Activated naive CD8-positive, alpha-beta T cell (primary cell): Measurements from ENCODE around the gene IGIP.

Experiments used
- H3K27ac Mint-ChIP-seq: one replicate; pipeline ENCODE4 v1.8.0; 2021; ENCODE audit warnings: mixed read lengths
- H3K27me3 Mint-ChIP-seq: one replicate; pipeline ENCODE4 v1.8.0; 2021; ENCODE audit warnings: mixed read lengths
- H3K36me3 Mint-ChIP-seq: one replicate; pipeline ENCODE4 v1.8.0; 2021; ENCODE audit warnings: mixed read lengths
- H3K4me1 Mint-ChIP-seq: one replicate; pipeline ENCODE4 v1.8.0; 2021; ENCODE audit warnings: low read depth, mixed read lengths
- H3K4me3 Mint-ChIP-seq: one replicate; pipeline ENCODE4 v1.8.0; 2021; ENCODE audit warnings: mild to moderate bottlenecking, mixed read lengths
- H3K9me3 Mint-ChIP-seq: one replicate; pipeline ENCODE4 v1.8.0; 2021; ENCODE audit warnings: low read depth, mixed read lengths

Gene IGIP

DNA sequence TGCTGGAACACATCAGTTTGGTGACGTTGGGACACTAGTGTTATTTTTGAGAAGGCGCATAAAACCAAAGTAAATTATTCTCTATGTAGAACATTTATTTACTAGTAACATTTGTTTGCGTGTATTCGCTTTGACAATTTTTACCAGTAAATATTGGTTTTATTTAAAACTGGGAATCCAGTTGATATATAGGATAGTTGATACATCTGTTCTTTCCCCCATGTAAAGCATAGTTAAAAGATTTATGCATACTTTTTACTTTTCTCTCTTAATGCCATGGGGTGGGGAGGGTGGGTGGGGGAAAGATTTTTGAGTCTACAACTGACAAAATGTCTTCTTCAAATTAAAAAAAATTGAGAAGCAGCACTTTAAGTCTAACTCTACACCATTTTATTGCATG, at the start of gene IGIP:
TSS of gene IGIP (plus strand) at position 301 of the 400 bp plus-strand sequence. CDS start 2,540 bp downstream, outside the sequence.
- no peak within 1 kb of the TSS for H3K4me3 Mint-ChIP-seq
- H3K9me3 Mint-ChIP-seq, result no peaks in the 10 kb centered on the region
- H3K27me3 Mint-ChIP-seq, result no peaks in the 10 kb centered on the region
- no peaks in the 10 kb centered on the region for H3K36me3 Mint-ChIP-seq
- H3K27ac Mint-ChIP-seq, result no peak within 1 kb of the TSS
- peaks cover 52% of the 10 kb centered on the region for H3K4me1 Mint-ChIP-seq

- no peaks in the 10 kb centered on the region for H3K9me3 Mint-ChIP-seq
- no peaks in the 10 kb centered on the region for H3K4me1 Mint-ChIP-seq
- no peak overlapping the region for H3K27ac Mint-ChIP-seq
- H3K36me3 Mint-ChIP-seq, result no peaks in the 10 kb centered on the region
- peaks cover 20% of the 10 kb centered on the region for H3K27me3 Mint-ChIP-seq
- H3K4me3 Mint-ChIP-seq, result no peak overlapping the region
Observed at GRCh38 chr5:140076142-140076541, 49.6 kb upstream of the IGIP start.

- no peaks in the 10 kb centered on the region for H3K9me3 Mint-ChIP-seq
- H3K27me3 Mint-ChIP-seq, result peaks cover 20% of the 10 kb centered on the region
- no peak overlapping the region for H3K27ac Mint-ChIP-seq
- H3K36me3 Mint-ChIP-seq, result no peaks in the 10 kb centered on the region
- no peak overlapping the region for H3K4me3 Mint-ChIP-seq
- H3K4me1 Mint-ChIP-seq, result no peaks in the 10 kb centered on the region
Observed at GRCh38 chr5:140076788-140077187, 48.9 kb upstream of the IGIP start.

DNA sequence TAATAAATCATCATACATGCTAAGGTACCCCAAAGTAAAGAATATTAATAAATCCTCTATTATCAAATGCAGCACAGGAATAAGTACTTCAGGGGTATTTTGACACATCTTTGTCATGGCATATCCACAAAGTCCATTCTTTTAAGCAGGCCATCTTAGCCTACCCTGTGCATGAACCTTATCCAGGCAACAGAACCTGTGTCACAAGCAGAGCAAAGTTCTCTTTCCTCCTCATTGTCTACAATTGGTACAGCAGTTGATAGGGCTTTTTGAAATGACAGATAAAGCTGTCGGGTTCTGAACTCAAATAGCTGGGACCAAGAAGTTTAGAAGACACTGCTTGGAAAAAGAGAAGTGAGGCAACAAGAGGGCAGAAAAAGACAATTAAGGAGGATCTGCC, 42.6 kb upstream of the IGIP start:
- Mint-ChIP-seq H3K4me3 (no peak overlapping the region), H3K27me3 (peaks cover 13% of the 10 kb centered on the region), H3K9me3 (no peaks in the 10 kb centered on the region), H3K36me3 (no peaks in the 10 kb centered on the region), H3K27ac (no peak overlapping the region), H3K4me1 (no peaks in the 10 kb centered on the region)

DNA sequence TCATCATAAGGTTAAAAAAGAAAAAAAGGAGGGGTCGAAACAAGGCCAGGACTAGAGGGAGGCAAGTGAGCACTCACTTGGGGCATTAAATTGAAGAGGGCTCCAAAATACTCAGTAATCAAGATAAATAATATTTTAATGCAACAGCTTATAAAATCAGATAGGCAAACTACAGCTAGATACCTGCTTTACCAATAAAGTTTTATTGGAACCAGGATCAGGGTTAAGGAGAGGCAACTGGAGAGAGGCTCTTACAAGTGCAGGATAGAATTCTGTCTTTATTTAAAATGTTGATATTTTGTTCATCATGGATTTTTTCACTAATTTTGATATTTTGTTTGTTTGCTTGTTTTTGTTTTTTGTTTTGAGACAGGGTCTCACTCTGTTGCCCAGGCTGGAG, 42.1 kb upstream of the IGIP start:
- H3K4me3 Mint-ChIP-seq, result no peak overlapping the region
- H3K27ac Mint-ChIP-seq, result no peak overlapping the region
- H3K4me1 Mint-ChIP-seq, result no peaks in the 10 kb centered on the region
- H3K36me3 Mint-ChIP-seq, result no peaks in the 10 kb centered on the region
- no peaks in the 10 kb centered on the region for H3K9me3 Mint-ChIP-seq
- H3K27me3 Mint-ChIP-seq, result peaks cover 13% of the 10 kb centered on the region

DNA sequence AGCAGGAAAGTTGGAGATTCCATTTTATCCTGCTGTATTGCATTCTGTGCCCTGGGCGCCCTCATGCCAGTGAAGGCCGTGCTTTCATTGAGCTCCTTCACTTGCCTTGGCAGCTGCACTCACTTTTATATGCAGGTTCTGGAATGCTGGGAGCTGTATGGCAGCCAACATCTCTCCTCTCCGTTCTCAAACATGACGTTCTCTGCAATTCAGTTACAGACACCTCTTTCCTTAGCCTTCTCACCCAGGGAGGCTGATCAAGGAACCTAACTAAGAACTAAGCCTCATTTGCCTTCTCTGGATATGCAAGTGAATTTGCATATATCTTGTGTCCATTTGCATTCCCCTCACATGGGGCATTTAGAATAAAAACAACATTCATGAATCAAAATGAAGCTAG, 41.2 kb upstream of the IGIP start:
- Mint-ChIP-seq H3K4me3 (no peak overlapping the region), H3K27me3 (peaks cover 9% of the 10 kb centered on the region), H3K4me1 (no peaks in the 10 kb centered on the region), H3K27ac (no peak overlapping the region), H3K36me3 (peaks cover 6% of the 10 kb centered on the region), H3K9me3 (peaks cover 5% of the 10 kb centered on the region)

DNA sequence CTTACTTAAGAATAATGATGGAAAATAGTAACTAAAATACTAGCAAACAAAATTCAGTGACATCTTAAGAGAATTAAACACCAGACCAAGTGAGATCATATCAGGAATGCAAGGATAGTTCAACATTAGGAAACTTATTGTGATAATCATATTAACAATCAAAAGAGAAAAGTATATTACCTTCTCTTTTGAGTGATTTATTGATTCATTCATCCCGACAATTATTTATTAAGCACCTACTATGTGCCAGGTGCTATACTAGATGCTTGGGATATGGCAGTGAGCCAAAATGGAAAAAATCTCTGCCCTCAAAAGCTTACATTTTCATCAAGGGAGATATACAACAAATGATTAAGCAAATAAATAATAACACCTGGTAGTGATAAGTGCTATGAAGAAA, 35.5 kb upstream of the IGIP start:
- Mint-ChIP-seq H3K4me1 (no peaks in the 10 kb centered on the region), H3K27me3 (peaks cover 9% of the 10 kb centered on the region), H3K4me3 (no peak overlapping the region), H3K36me3 (peaks cover 17% of the 10 kb centered on the region), H3K27ac (no peak overlapping the region), H3K9me3 (peaks cover 19% of the 10 kb centered on the region)

- H3K4me1 Mint-ChIP-seq, result no peaks in the 10 kb centered on the region
- peaks cover 19% of the 10 kb centered on the region for H3K9me3 Mint-ChIP-seq
- H3K27me3 Mint-ChIP-seq, result peaks cover 7% of the 10 kb centered on the region
- H3K4me3 Mint-ChIP-seq, result no peak overlapping the region
- H3K36me3 Mint-ChIP-seq, result peaks cover 17% of the 10 kb centered on the region
- no peak overlapping the region for H3K27ac Mint-ChIP-seq
Observed at GRCh38 chr5:140093179-140093578, 32.6 kb upstream of the IGIP start.

GRCh38 chr5:140093866-140094265, 31.9 kb upstream of the IGIP start:
- Mint-ChIP-seq H3K4me1 (no peaks in the 10 kb centered on the region), H3K27me3 (peaks cover 7% of the 10 kb centered on the region), H3K36me3 (peaks cover 17% of the 10 kb centered on the region), H3K9me3 (peaks cover 19% of the 10 kb centered on the region), H3K4me3 (no peak overlapping the region), H3K27ac (no peak overlapping the region)

- Mint-ChIP-seq H3K4me3 (no peak overlapping the region), H3K27ac (no peak overlapping the region), H3K9me3 (peaks cover 12% of the 10 kb centered on the region), H3K27me3 (peaks cover 6% of the 10 kb centered on the region), H3K4me1 (no peaks in the 10 kb centered on the region), H3K36me3 (peaks cover 8% of the 10 kb centered on the region)
Observed at GRCh38 chr5:140094889-140095288, 30.8 kb upstream of the IGIP start.

GRCh38 chr5:140101179-140101578, 24.6 kb upstream of the IGIP start:
- peaks cover 3% of the 10 kb centered on the region for H3K4me1 Mint-ChIP-seq
- no peaks in the 10 kb centered on the region for H3K9me3 Mint-ChIP-seq
- H3K27ac Mint-ChIP-seq, result no peak overlapping the region
- no peak overlapping the region for H3K4me3 Mint-ChIP-seq
- H3K36me3 Mint-ChIP-seq, result peaks cover 3% of the 10 kb centered on the region
- peaks cover 1% of the 10 kb centered on the region for H3K27me3 Mint-ChIP-seq

DNA sequence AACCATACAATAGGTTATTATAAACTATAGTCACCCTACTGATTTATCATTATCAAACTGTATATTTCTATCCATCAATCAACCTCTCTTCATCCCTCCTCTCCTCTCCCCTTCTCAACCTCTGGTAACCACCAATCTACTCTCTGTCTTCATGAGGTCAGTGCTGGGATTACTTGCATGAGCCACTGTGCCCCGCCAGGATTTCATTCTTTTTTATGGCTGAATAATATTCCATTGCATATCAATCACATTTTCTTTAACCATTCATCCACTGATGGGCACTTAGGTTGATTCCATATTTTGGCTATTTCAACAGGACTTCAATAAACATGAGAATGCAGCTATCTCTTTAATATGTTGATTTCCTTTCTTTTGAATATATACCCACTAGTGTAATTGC, 22.6 kb upstream of the IGIP start:
- Mint-ChIP-seq H3K9me3 (no peaks in the 10 kb centered on the region), H3K4me1 (peaks cover 16% of the 10 kb centered on the region), H3K27ac (no peak overlapping the region), H3K36me3 (peaks cover 3% of the 10 kb centered on the region), H3K4me3 (no peak overlapping the region), H3K27me3 (peaks cover 1% of the 10 kb centered on the region)

DNA sequence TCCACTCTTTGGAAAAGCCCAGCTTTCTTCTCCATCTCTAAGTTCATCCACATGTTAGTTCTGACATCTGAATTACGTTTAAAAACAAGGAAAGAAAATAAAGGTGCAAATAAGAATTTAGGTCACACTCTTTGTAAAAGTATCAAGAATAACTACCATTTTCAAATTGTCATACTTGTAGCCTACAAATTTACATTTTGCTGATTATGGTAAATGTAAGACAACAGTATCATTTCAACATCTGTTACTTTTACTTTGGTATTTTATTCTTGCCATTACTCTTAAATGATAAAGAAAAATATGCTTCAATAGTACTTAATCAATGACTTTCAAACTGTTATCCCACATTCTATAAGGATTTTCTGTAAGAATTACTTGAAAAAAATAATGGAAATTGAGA, 21.6 kb upstream of the IGIP start:
- H3K36me3 Mint-ChIP-seq, result peaks cover 3% of the 10 kb centered on the region
- no peaks in the 10 kb centered on the region for H3K9me3 Mint-ChIP-seq
- no peak overlapping the region for H3K27ac Mint-ChIP-seq
- H3K4me1 Mint-ChIP-seq, result peaks cover 23% of the 10 kb centered on the region
- no peak overlapping the region for H3K4me3 Mint-ChIP-seq
- peaks cover 1% of the 10 kb centered on the region for H3K27me3 Mint-ChIP-seq

DNA sequence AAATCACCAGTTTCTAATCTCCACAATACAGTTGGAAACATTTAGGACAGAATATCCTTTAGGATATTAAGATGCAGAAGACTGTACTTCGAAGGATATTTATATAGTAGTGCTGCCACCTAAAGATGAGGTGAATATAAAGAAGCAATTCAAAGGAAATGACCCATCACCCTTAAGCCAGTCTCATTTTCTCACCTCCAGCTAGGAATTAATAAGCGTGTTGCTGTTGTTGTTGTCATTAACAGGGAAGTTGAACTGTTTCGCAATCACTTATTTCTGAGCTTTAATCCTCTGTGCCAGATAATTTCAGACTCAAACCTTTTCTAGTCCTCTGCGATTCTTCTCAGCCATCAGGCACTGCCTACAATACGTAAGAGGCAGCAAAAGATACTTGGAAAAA, 19.6 kb upstream of the IGIP start:
- Mint-ChIP-seq H3K36me3 (peaks cover 3% of the 10 kb centered on the region), H3K4me1 (peaks cover 40% of the 10 kb centered on the region), H3K9me3 (no peaks in the 10 kb centered on the region), H3K27ac (peak overlapping the region; percentile 96), H3K27me3 (peaks cover 1% of the 10 kb centered on the region), H3K4me3 (no peak overlapping the region)

DNA sequence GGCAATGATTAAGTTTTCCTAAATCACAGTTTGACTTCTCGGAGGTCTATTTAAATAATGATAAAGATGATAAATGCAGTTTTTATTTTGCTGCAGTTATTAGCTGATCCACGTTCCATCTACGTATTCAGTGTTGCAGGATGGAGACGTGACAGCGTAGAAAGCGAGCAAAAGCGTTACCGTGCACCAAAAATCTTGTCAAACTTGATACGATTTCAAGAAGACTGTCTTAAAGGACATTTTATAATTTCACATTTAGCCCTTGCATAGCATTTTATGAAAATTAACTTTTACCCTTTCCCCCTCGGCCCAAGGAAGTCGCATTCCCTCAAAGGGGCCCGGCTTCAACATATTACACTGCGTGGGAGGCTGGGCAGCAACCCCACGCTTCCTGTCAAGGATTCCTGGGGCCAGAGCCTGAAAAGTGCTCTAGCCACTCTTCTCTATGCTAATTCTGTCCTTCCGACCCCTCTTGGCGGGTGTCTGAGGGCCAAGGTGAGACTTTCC, 18.9 kb upstream of the IGIP start:
- Mint-ChIP-seq H3K27me3 (peaks cover 1% of the 10 kb centered on the region), H3K4me1 (peaks cover 44% of the 10 kb centered on the region)

DNA sequence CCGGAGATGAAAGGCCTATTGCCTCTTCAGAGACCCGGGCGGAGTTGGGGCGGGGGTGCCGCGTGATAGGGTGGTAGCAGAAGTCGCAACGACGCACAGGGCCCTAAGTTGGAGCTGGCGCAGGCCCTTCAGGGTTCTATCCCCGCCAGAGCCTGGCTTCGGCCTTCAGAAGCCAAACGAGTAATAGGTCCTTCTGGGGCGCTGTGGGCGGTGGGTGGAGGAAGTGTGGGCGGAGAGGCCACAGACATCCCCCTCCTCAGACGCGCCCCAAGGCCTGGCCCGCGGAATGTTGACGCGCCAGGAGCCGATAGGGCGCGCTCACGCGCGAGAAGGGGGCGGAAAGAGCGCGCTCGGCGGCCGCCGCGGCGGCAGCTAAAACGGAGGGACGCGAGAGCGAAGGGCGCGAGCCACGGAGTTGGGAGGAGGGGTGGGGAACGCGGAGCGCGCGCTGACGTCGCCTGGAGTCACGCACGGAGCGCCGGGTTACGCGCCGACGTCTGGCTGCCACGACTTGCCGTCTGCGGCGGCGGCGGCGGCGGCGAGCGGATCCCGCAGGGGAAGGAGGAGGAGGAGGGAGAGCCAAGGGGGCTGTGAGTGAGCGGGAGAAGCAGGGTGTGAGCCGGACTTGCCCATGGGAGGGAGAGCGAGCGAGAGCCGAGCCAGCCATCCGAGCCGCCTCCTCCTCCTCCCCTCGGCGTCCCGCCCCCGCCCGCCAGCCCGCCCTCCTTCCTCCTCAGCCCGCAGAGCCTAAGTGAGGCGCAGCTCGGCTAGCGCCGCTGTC, 18.2 kb upstream of the IGIP start:
- Mint-ChIP-seq H3K4me1 (peaks cover 51% of the 10 kb centered on the region), H3K4me3 (peak overlapping the region; percentile 99), H3K36me3 (peaks cover 3% of the 10 kb centered on the region), H3K27me3 (peaks cover 1% of the 10 kb centered on the region), H3K9me3 (no peaks in the 10 kb centered on the region), H3K27ac (peak overlapping the region; percentile 96)

More for the DNA sequence above, 18.9 kb upstream of the IGIP start:
- Mint-ChIP-seq H3K36me3 (peaks cover 3% of the 10 kb centered on the region), H3K4me3 (peak overlapping the region; percentile 99), H3K27ac (peak overlapping the region; percentile 96), H3K9me3 (no peaks in the 10 kb centered on the region)
